G401 (cell line): Measurements from ENCODE around the gene TMEM63A. TPM values are rescaled to one million over a fixed set of nuclear protein-coding genes. Genes with fewer than 3 reads are reported as not detected.
"Not testable (repeated sequence)": the region's sequence is repeated elsewhere in the genome, so short reads cannot be mapped to it uniquely, and the experiment has no call there.

Experiments used
- DNase-seq: peaks from one replicate; pipeline ENCODE4 v3.0.0-alpha.2; 2015; ENCODE audit warnings: low spot score
- in situ Hi-C: cut with HindIII; loops from 2 replicates; pipeline ENCODE4 v1.10.0; 2016; ENCODE audit warnings: low sequenced_read_pairs, mixed read lengths
- total RNA-seq: library from RNA; depleted of rRNA; stranded (reverse); fragments of >200 nt; shearing (Covaris generic); gene quantifications from 2 replicates; pipeline ENCODE4 v1.2.3, GENCODE V29; 2014; rRNA removed

Gene TMEM63A
- total RNA-seq, 1 experiment from 2014 or later: 2.2 TPM

DNA sequence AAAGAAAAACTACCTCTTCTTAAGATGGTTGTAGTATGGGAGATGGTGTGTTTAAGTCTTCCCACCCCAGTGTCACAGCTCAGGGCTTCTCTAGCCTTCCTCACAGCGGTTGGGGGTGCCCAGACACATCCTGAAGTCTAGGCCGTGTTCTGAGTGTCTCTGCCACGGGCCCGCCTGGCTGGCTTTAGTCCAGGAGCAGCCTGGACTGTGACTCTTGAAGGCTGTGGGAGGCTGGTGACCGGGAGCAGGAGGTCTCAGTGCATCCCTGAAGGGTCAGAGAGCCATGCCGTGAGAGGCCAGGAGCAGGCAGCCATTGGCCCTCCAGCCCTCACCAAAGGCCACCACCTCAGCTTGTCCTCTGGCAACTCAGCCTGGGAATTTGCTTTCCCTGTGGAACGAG, 67.8 kb downstream of the TMEM63A start:
- no peak for DNase-seq
- in situ Hi-C loops: no loop called here

- peak; percentile 13 for DNase-seq
- in situ Hi-C loops: no loop called here
Measured at GRCh38 chr1:225813214-225813964, 68.8 kb downstream of the TMEM63A start.

DNA sequence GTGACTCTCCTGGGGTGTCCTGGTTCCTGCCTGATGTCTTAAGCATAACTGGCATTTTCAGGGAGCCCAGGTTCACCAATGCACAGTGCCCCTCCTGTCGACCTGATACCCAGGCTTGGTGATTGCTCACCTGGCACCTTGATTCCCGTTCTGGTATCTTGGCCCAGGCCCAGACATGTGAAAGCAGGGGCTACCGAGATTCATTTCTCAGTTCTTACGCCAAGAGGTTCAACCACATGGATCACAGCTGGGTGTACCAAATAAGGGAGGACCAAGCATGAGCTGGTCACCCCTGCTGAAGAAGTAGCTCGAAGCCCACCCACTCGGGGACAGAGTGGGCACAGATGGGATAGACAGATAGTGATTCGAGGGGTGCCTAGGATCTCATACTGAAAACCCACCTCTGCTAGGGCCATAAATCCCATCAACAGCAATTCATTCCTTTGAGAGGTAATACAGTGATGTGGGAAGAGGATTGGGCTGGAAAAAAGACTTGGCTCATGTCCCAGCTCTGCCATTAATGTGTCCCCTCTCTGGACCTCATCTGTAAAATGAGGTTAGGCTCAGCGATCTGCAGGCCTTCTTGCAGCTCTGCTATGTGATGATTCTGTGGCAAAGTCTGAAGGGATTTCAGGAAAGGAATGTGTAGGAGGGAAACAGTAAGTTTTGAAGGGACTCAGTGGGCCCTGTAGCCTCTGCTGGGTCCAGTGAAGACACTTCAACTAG, 69.5 kb downstream of the TMEM63A start:
- DNase-seq: peak; percentile 17
- in situ Hi-C loops: no loop called here

DNA sequence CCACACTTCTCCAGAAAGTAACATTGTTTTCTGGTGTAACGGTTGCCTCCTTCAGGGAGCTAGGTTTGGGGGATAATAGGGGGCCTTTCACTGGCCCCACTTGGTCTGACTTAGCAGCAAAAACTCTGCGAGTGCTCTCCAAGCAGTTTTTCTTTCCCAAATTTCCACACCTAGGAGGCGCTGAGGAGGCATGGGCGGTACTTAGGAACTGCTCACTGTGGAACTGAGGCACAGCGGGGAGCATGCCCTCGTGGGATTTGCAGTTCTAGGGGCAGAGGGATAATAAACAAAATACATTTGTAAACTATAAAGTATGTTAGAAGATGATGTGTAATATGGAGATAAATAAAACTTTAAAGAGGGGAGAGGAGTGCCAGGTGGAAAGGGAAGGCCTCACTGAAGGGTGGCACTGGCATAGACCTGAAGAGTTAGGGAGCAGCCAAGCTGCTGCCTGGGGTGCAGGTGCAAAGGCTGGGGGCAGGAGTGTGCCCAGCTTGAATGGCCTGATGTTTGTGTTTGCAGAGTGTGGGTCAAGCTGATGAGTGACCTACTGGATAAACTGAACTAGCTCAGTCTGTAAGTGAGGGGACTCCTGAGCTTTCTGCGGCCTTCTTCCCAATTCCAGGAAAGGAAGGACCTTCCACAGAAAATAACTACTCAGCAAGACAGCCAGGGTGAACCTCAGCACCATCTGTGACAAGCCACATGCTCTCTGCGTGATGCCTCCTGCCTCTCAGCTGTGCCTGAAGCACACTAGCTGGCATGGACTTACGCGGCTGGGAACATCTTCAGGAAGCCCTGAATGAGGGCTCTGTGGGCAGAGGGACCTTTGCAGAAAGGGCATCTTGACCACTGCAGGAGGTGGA, 70.3 kb downstream of the TMEM63A start:
- in situ Hi-C loops: no loop called here
- DNase-seq: peak; percentile 74

DNA sequence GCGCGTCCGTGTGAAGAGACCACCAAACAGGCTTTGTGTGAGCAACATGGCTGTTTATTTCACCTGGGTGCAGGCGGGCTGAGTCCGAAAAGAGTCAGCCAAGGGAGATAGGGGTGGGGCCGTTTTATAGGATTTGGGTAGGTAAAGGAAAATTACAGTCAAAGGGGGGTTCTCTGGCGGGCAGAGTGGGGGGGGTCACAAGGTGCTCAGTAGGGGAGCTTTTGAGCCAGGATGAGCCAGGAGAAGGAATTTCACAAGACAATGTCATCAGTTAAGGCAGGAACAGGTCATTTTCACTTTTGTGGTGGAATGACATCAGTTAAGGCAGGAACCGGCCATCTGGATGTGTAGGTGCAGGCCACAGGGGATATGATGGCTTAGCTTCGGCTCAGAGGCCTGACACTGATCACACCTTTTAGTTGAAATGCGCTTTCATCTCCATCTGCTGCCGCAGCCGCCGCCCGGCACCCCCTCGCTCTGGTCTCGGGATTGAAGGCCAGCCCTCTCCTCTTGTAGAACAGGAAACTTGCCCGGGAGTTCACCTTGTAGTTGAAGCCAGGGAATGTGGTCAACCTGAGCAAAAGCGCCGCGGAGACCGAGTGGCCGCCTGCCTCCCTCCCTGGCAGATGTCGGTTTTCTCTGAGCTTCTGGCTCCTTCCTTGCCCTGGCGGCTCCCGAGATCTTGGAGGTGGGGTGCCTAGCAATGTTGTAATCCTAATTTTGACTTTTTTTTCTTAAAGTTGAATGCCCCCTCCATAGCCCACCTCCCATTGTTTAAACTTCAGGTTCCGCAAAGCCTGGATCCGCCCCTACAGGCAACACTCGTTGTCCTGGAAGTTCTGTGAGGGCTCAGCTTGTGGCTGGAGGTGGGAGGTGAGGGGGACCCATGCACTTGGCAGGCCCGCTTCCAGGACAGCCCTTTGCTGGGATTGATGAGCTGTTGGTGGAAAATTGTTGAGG, 71.3 kb downstream of the TMEM63A start:
- in situ Hi-C loops: not testable (repeated sequence)
- peak; percentile 70 for DNase-seq

GRCh38 chr1:225809842-225810578, 72.2 kb downstream of the TMEM63A start, which contains the start of gene EPHX1:
TSS of gene EPHX1 (plus strand) at chr1:225810124. CDS start at chr1:225828730, 18,606 bp downstream.
- in situ Hi-C loops: no loop called here
- peak; percentile 79 for DNase-seq

- in situ Hi-C loops: no loop called here
- DNase-seq: no peak
Measured at GRCh38 chr1:225808136-225808535, 74.0 kb downstream of the TMEM63A start.

- in situ Hi-C loops, DNase-seq: not testable (repeated sequence)
Measured at GRCh38 chr1:225806736-225807135, 75.4 kb downstream of the TMEM63A start.

DNA sequence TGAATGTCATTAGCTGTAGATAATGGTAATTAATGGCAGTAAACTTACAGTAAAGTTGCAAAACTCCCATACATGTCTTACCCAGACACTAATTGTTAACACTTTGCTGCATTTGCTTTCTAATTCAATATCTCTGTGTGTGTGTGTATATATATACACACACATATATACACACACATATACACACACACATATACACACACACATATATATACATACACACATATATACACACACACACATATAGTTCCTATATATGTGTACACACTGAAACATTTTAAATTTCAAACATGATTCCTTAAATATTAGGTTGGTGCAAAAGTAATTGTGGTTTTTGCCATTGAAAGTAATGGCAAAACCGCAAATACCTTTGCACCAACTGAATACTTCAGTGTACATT, 75.9 kb downstream of the TMEM63A start:
- DNase-seq: no peak
- in situ Hi-C loops: no loop called here

GRCh38 chr1:225801146-225801545, 81.0 kb downstream of the TMEM63A start:
- in situ Hi-C loops, DNase-seq: not testable (repeated sequence)

DNA sequence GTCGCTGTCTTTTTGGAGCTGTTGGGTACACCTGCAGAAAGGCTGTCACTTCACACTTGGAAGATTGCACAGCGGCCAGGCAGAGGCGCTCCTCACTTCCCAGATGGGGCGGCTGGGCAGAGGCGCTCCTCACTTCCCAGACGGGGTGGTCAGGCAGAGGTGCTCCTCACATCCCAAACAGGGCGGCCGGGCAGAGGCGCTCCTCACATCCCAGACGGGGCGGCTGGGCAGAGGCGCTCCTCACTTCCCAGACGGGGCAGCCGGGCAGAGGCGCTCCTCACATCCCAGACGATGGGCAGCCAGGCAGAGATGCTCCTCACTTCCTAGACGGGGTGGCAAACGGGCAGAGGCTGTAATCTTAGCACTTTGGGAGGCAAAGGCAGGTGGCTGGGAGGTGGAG, 86.1 kb downstream of the TMEM63A start:
- DNase-seq, in situ Hi-C loops: not testable (repeated sequence)

Other genes starting within 250 kb of the TMEM63A start
- 46.0 and 90.0 TPM in 2 replicates for gene ENAH, start 229.3 kb downstream of the TMEM63A start, total RNA-seq
- 452 and 552 TPM in 2 replicates for gene SRP9, start 104.6 kb downstream of the TMEM63A start, total RNA-seq
- gene EPHX1, start 72.3 kb downstream of the TMEM63A start, total RNA-seq: 23.5 and 30.0 TPM in 2 replicates
- not detected in 2 replicates for gene LEFTY1, start 6.8 kb upstream of the TMEM63A start, total RNA-seq
- gene PYCR2, start 41.9 kb upstream of the TMEM63A start, total RNA-seq: 87.3 and 125 TPM in 2 replicates
- not detected in 2 replicates for gene LEFTY2, start 58.8 kb upstream of the TMEM63A start, total RNA-seq
- 13.5 and 22.1 TPM in 2 replicates for gene SDE2, start 117.0 kb upstream of the TMEM63A start, total RNA-seq
- gene H3-3A, start 180.3 kb upstream of the TMEM63A start, total RNA-seq: 250 and 310 TPM in 2 replicates